Mammary epithelial cell (primary cell): ENCODE measurements around the gene EDC4.

Source experiments
- EZH2 ChIP-seq: IDR thresholded peaks from 2 replicates; pipeline ENCODE4 v1.6.1; 2012; ENCODE audit warnings: low read length, inconsistent platforms, borderline replicate concordance
- TF ChIP-seq, protein P1 (sequence below), 2 donors: IDR thresholded peaks in 1 of 2; conservative IDR thresholded peaks in 1 of 2; 2 replicates each; pipeline ENCODE4 v1.5.1; 2011 to 2012; ENCODE audit warnings: inconsistent platforms in 2 of 2, low read length in 2 of 2, mild to moderate bottlenecking in 2 of 2, control low read depth in 1 of 2, low read depth in 1 of 2; ENCODE audit not compliant: insufficient read depth in 1 of 2; ENCODE audit errors: extremely low read depth in 1 of 2

DNA sequence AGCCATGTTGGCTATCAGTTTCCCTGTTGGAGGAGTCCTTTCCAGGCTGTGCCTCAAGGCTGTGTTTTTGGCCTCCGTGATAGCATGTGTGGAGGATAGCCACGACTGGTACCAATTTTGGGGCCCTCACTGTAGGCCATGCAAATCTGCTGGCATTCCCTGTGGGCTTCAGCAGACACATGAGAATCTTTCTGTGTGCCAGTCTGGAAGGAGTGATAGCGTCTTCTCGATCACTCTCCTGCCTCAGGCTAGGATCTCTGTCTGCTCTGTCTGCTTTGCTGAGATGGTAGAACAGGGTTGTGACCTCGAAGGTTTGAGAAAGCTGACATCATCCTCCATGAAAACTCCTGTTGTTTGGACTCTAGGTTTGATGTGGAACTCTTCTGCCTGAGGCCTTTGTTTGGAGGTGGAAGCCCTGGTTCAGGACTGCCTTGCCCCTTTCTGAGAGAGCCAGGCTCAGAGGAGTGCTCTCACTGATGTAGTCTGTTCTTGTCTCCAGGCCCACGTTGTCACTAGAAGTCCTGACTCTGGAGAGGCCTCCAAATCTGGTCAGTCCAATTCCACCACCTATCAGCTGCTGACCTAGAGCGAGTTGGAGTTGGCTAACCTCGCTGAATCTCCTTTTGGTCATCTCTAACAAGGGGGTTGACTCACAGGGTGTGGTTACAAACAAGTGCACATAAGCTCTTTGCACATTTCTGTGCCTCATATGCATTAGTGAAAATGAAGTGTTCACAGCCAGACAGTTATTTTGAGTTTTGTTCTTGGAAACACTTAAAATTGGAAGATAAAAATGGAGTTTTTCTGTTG is 12.1 kb upstream of the EDC4 start:
- TF ChIP-seq, protein P1, sequence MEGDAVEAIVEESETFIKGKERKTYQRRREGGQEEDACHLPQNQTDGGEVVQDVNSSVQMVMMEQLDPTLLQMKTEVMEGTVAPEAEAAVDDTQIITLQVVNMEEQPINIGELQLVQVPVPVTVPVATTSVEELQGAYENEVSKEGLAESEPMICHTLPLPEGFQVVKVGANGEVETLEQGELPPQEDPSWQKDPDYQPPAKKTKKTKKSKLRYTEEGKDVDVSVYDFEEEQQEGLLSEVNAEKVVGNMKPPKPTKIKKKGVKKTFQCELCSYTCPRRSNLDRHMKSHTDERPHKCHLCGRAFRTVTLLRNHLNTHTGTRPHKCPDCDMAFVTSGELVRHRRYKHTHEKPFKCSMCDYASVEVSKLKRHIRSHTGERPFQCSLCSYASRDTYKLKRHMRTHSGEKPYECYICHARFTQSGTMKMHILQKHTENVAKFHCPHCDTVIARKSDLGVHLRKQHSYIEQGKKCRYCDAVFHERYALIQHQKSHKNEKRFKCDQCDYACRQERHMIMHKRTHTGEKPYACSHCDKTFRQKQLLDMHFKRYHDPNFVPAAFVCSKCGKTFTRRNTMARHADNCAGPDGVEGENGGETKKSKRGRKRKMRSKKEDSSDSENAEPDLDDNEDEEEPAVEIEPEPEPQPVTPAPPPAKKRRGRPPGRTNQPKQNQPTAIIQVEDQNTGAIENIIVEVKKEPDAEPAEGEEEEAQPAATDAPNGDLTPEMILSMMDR (conservative IDR thresholded peaks at IDR 0.05 in 1 of 2, IDR thresholded peaks at IDR 0.05 in 1 of 2; ENCODE audit: extremely low read depth in 1 of 2, insufficient read depth in 1 of 2, low read depth in 1 of 2, low read length in 2 of 2): no peak
- TF ChIP-seq EZH2: no peak
